ENCODE results near the gene MPP3. TPM values are rescaled to one million over a fixed set of nuclear protein-coding genes. Genes with fewer than 3 reads are reported as not detected.
"Not testable (repeated sequence)": the region's sequence is repeated elsewhere in the genome, so short reads cannot be mapped to it uniquely, and the experiment has no call there.

The MPP3 gene
- total RNA-seq, 1 donor from 2014 or later = 30.2 TPM

DNA sequence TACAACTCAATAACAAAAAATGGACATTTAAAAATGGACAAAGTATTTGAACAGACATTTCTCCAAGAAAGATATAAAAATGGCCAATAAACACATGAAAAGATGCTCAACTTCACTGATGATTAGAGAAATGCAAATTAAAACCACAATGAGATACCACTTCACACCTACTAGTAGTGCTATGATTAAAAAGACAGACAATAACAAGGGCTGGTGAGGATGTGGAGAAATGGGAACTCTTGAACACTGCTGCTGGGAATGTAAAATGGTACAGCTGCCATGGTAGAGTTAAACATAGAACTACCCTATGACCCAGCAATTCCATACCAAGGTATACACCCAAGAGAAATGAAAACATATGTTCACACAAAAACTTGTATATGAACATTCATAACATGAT is 27.8 kb downstream of the MPP3 start:
- TF ChIP-seq POLR2A (IDR thresholded peaks at IDR 0.05) (no peak), POLR2AphosphoS5 (IDR thresholded peaks at IDR 0.05; ENCODE audit: insufficient read depth in 1 of 2, low read depth in 1 of 2) (no peak)
- TF ChIP-seq, protein P1, sequence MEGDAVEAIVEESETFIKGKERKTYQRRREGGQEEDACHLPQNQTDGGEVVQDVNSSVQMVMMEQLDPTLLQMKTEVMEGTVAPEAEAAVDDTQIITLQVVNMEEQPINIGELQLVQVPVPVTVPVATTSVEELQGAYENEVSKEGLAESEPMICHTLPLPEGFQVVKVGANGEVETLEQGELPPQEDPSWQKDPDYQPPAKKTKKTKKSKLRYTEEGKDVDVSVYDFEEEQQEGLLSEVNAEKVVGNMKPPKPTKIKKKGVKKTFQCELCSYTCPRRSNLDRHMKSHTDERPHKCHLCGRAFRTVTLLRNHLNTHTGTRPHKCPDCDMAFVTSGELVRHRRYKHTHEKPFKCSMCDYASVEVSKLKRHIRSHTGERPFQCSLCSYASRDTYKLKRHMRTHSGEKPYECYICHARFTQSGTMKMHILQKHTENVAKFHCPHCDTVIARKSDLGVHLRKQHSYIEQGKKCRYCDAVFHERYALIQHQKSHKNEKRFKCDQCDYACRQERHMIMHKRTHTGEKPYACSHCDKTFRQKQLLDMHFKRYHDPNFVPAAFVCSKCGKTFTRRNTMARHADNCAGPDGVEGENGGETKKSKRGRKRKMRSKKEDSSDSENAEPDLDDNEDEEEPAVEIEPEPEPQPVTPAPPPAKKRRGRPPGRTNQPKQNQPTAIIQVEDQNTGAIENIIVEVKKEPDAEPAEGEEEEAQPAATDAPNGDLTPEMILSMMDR (IDR thresholded peaks at IDR 0.05) = no peak
- DNase-seq (ENCODE audit: extremely low spot score in 2 of 2) = no peak
- H3K27me3 ChIP-seq = no peaks in the 10 kb centered on the region
- no peak overlapping the region for H3K27ac ChIP-seq
- no peak overlapping the region for H3K4me3 ChIP-seq
- H3K36me3 ChIP-seq = no peaks in the 10 kb centered on the region
- H3K9me3 ChIP-seq = no peaks in the 10 kb centered on the region
- intact Hi-C loops (cut with DNase I) = no loop called here
- no peaks in the 10 kb centered on the region for H3K4me1 ChIP-seq

DNA sequence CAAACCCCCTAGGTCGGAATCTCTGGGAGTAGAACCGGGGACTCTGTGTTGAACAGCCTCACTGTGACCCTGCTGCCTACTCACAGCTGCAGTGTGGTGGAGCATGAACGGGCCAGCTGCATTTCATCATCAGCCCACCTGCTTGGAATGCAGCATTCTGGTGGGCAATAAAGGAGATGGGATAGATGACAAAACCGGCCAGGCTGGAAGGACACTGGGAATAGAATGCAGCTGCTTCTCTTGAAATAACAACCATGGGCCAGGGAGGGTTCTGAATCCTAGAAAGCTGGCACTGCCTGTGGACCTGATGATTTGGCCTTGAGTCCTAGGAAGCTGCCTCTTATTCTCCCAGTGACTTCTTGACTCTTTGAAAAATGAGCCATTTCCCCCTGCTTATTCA is 29.2 kb downstream of the MPP3 start:
- intact Hi-C loops (cut with DNase I) = no loop called here
- Histone ChIP-seq H3K36me3 (no peaks in the 10 kb centered on the region), H3K4me3 (no peak overlapping the region), H3K9me3 (no peaks in the 10 kb centered on the region), H3K27ac (no peak overlapping the region), H3K4me1 (no peaks in the 10 kb centered on the region), H3K27me3 (no peaks in the 10 kb centered on the region)
- DNase-seq (ENCODE audit: extremely low spot score in 2 of 2) = peak in 1 of 2 donors; percentile 52
- TF ChIP-seq, protein P1 (IDR thresholded peaks at IDR 0.05) = no peak
- TF ChIP-seq POLR2AphosphoS5 (IDR thresholded peaks at IDR 0.05; ENCODE audit: insufficient read depth in 1 of 2, low read depth in 1 of 2) (no peak), POLR2A (IDR thresholded peaks at IDR 0.05) (no peak)

DNA sequence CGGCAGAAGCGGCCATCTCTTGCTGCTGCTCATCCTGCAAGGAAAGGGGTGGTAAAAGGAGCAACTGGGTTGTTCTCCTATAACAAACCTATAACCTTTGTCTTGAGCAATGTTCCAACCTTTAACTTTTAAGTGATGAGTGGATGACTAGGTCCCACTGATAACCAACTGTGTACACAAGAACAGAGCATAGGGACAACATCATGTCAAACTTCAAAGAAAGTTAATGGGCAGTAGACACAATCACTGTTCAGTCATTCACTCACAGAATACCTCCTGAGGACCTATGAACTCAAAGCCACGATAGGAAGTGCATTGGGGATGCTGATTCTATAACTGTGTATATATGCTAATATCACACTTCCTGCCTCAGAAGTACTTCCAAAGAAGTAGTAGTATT is 31.1 kb downstream of the MPP3 start:
- DNase-seq (ENCODE audit: extremely low spot score in 2 of 2) = no peak
- no peaks in the 10 kb centered on the region for H3K9me3 ChIP-seq
- intact Hi-C loops (cut with DNase I) = no loop called here
- H3K4me1 ChIP-seq = no peaks in the 10 kb centered on the region
- TF ChIP-seq POLR2A (IDR thresholded peaks at IDR 0.05) (no peak), POLR2AphosphoS5 (IDR thresholded peaks at IDR 0.05; ENCODE audit: insufficient read depth in 1 of 2, low read depth in 1 of 2) (no peak)
- TF ChIP-seq, protein P1 (IDR thresholded peaks at IDR 0.05) = no peak
- no peaks in the 10 kb centered on the region for H3K27me3 ChIP-seq
- H3K36me3 ChIP-seq = no peaks in the 10 kb centered on the region
- H3K4me3 ChIP-seq = no peak overlapping the region
- H3K27ac ChIP-seq = no peak overlapping the region

DNA sequence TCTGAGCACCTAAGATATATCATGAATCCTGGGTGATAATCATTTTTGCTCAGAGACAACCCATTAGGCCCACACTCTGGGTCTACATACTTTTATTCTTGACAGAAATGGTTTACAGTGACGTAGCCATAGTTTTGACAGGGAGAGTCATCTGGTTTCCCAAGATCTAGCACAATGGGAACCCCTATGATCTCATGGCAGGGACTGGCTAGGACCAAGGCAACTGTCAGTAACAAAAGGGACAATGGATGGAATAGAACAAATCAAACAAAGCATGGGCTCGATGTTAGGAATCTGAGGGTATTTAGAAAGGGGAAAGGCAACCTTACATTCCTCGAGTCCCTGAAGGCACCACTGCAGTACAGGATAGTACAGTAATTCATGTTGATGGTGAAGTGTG is 32.2 kb downstream of the MPP3 start:
- H3K27me3 ChIP-seq = no peaks in the 10 kb centered on the region
- TF ChIP-seq, protein P1 (IDR thresholded peaks at IDR 0.05) = no peak
- no peak for TF ChIP-seq POLR2AphosphoS5 (IDR thresholded peaks at IDR 0.05; ENCODE audit: insufficient read depth in 1 of 2, low read depth in 1 of 2)
- TF ChIP-seq POLR2A (IDR thresholded peaks at IDR 0.05) = no peak
- intact Hi-C loops (cut with DNase I) = no loop called here
- H3K4me3 ChIP-seq = no peak overlapping the region
- peak in 1 of 2 donors; percentile 16 for DNase-seq (ENCODE audit: extremely low spot score in 2 of 2)
- no peaks in the 10 kb centered on the region for H3K4me1 ChIP-seq
- H3K27ac ChIP-seq = no peak overlapping the region
- no peaks in the 10 kb centered on the region for H3K36me3 ChIP-seq
- H3K9me3 ChIP-seq = no peaks in the 10 kb centered on the region

DNA sequence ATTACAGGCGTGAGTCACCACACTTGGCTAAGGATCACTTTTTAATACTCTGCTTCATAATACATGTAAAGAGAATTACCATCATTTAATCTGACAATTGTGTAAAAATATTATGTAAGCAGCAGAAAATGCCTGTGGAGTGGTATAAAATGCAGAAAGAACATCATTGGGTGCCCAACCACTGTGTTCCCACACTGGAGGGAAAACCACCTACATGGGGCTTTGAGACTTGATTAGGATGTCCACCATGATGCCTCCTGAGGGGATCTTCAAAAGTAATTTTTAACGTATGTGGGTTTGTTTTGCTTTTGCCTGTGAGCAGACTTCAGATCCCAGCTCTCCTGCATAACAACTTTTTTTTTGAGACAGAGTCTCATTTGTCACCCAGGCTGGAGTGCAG is 33.9 kb downstream of the MPP3 start:
- Histone ChIP-seq H3K36me3 (no peaks in the 10 kb centered on the region), H3K27ac (no peak overlapping the region), H3K9me3 (no peaks in the 10 kb centered on the region), H3K4me1 (no peaks in the 10 kb centered on the region), H3K27me3 (no peaks in the 10 kb centered on the region), H3K4me3 (no peak overlapping the region)
- no peak for TF ChIP-seq POLR2A (IDR thresholded peaks at IDR 0.05)
- TF ChIP-seq, protein P1 (IDR thresholded peaks at IDR 0.05) = no peak
- no peak for TF ChIP-seq POLR2AphosphoS5 (IDR thresholded peaks at IDR 0.05; ENCODE audit: insufficient read depth in 1 of 2, low read depth in 1 of 2)
- intact Hi-C loops (cut with DNase I) = no loop called here
- peak in 1 of 2 donors; percentile 16 for DNase-seq (ENCODE audit: extremely low spot score in 2 of 2)

DNA sequence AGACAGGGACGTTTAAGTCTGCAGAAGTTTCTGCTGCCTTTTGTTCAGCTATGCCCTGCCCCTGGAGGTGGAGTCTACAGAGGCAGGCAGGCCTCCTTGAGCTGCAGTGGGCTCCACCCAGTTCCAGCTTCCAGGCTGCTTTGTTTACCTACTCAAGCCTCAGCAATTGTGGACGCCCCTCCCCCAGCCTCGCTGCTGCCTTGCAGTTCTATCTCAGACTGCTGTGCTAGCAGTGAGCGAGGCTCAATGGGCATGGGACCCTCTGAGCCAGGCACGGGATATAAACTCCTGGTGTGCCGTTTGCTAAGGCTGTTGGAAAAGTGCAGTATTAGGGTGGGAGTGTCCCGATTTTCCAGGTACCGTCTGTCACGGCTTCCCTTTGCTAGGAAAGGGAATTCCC is 34.9 kb downstream of the MPP3 start:
- H3K27ac ChIP-seq; H3K4me3 ChIP-seq; DNase-seq (ENCODE audit: extremely low spot score in 2 of 2); intact Hi-C loops (cut with DNase I); H3K4me1 ChIP-seq; H3K27me3 ChIP-seq; H3K9me3 ChIP-seq; H3K36me3 ChIP-seq: not testable (repeated sequence)

DNA sequence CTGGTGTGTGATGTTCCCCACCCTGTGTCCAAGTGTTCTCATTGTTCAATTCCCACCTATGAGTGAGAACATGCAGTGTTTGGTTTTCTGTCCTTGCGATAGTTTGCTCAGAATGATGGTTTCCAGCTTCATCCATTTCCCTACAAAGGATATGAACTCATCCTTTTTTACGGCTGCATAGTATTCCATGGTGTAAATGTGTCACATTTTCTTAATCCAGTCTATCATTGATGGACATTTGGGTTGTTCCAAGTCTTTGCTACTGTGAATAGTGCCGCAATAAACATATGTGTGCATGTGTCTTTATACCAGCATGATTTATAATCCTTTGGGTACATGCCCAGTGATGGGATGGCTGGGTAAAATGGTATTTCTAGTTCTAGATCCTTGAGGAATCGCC is 40.3 kb downstream of the MPP3 start:
- H3K27me3 ChIP-seq; DNase-seq (ENCODE audit: extremely low spot score in 2 of 2); H3K27ac ChIP-seq; H3K4me1 ChIP-seq; H3K9me3 ChIP-seq; intact Hi-C loops (cut with DNase I); H3K36me3 ChIP-seq; H3K4me3 ChIP-seq: not testable (repeated sequence)
